Suprapubic skin (tissue), 3 donors: ENCODE results near the gene COL5A1.

Experiments
- CTCF ChIP-seq, 2 donors: fragments of 200-600 bp in 1 of 2; fragments of 450-650 bp in 1 of 2; sonication (generic) in 1 of 2; IDR thresholded peaks; one replicate each; pipeline ENCODE4 v1.5.1; 2016 to 2019; ENCODE audit warnings: antibody characterized with exemption in 2 of 2, mild to moderate bottlenecking in 1 of 2, moderate library complexity in 1 of 2
- POLR2AphosphoS5 ChIP-seq, 3 donors: sonication (generic); formaldehyde crosslinking; IDR thresholded peaks; one replicate each; pipeline ENCODE4 v1.6.1; 2017; ENCODE audit warnings: antibody characterized with exemption in 3 of 3

- TF ChIP-seq CTCF (IDR thresholded peaks at IDR 0.05): no peak
- no peak for TF ChIP-seq POLR2AphosphoS5 (IDR thresholded peaks at IDR 0.05)
Observed at GRCh38 chr9:134835987-134836386, 194.4 kb downstream of the COL5A1 start.
